ENCODE measurements around the gene ABTB2.

DNA sequence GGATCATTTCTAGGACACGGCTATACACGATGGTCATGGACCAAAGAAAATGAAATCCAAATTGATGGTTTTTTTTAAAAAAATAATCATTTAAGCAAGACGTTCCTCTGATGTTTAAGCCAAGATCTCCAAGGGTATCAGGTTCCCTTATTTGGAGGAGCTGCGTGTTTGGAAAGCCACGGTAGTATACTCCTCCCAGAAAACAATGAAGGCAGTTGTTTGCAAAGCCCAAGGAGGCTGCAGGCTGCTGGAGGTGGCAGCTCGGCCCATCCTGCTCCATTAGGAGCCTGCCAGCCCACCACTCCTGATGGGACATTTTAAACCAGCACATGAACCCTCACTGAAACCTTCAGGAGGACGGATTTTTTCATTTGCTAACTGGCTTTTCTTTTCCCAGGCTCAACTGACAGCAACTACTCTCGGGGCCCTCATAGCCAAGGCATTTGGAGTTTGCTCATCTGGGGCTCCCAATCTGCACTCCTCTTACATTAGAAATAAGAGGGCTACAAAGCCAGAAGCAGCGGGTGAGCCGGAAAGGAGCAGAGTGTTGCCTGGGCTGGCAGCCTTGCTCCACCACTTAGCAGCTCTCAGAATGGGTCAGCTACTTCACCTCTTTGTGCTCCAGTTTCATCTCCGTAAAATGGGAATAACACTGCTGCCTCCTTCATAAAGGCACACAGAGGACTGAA lies 58.4 kb downstream of the ABTB2 start:
- TF ChIP-seq EZH2 (IDR thresholded peaks at IDR 0.05; ENCODE audit: low read length, missing control alignments) (no peak), CTCF (conservative IDR thresholded peaks at IDR 0.05 in 1 of 2, IDR thresholded peaks at IDR 0.05 in 1 of 2; ENCODE audit: low read depth in 1 of 2, low read length in 2 of 2) (no peak)
